Activated CD4-positive, alpha-beta T cell treated with anti-CD3 and anti-CD28 coated beads, Interleukin-10, Interleukin-2, amounts not matched to agents 100 ng/mL and 50 ng/mL, durations not matched to agents 16 hours and 8 hours (primary cell): ENCODE results near the gene CST6.

Source experiments
- DNase-seq: peaks from one replicate; pipeline ENCODE4 v3.0.0-alpha.2; 2020

The CST6 gene, protein sequence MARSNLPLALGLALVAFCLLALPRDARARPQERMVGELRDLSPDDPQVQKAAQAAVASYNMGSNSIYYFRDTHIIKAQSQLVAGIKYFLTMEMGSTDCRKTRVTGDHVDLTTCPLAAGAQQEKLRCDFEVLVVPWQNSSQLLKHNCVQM

DNA sequence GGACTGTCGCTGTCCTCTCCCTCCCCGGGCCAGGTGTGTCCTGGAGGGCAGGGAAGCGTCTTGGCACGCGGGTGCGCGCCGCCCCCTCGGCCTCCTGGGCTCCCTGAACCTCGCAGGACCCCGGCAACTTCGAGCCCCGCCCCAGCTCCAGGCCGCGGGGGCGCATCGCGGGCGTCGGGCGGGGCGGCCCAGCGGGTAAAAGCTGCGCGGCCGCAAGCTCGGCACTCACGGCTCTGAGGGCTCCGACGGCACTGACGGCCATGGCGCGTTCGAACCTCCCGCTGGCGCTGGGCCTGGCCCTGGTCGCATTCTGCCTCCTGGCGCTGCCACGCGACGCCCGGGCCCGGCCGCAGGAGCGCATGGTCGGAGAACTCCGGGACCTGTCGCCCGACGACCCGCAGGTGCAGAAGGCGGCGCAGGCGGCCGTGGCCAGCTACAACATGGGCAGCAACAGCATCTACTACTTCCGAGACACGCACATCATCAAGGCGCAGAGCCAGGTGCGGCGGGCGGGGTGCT is at the start of gene CST6:
Gene CST6 (plus strand): TSS at position 224 of the 519 bp plus-strand sequence. CDS start 37 bp downstream, at position 261.
- no peak for DNase-seq

DNA sequence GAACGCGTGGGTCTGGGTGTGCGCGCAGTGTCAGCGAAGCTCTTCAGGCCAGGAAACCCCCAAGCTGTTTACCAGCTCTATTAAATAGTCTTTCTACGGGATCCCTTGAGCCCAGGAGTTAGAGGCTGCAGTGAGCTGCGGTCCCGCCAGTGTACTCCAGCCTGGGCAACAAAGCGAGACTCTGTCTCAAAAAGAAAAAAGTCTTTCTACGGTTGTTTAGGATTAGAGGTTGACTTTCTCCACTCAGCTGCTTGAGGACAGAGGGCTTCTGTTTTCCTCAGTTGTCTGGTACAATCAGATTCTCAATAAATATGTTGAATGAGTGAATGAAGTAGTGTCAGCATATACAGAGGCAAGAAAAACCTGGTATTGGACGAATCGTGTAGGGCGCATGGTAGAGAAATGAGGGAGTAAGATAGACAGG is 49.7 kb upstream of the CST6 start:
- DNase-seq = no peak

GRCh38 chr11:65964906-65965305 is 46.9 kb upstream of the CST6 start:
- DNase-seq = no peak

- DNase-seq = no peak
Measured at GRCh38 chr11:65965986-65966762, 45.6 kb upstream of the CST6 start.

DNA sequence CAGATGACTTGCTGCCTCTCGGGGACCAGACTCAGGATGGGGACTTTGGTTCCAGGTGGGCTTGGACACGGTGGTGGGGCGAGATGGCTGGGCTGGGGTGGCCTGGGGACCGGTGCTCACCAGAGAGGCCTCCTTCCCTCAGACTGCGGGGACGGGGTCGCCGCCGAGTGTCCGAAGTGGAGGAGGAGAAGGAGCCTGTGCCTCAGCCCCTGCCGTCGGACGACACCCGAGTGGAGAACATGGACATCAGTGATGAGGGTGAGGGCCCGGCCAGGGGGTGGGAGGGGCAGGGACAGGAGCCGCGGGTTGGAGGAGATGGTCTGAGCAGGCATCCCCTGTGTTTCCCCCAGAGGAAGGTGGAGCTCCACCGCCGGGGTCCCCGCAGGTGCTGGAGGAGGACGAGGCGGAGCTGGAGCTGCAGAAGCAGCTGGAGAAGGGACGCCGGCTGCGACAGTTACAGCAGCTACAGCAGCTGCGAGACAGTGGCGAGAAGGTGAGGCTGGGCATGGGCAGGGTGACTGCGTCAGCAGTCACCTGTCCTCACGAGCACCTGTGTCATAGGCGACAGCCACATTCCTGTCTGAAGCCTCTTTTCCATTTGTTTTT is 44.4 kb upstream of the CST6 start:
- no peak for DNase-seq

GRCh38 chr11:65968600-65969482 is 43.0 kb upstream of the CST6 start:
- no peak for DNase-seq

DNA sequence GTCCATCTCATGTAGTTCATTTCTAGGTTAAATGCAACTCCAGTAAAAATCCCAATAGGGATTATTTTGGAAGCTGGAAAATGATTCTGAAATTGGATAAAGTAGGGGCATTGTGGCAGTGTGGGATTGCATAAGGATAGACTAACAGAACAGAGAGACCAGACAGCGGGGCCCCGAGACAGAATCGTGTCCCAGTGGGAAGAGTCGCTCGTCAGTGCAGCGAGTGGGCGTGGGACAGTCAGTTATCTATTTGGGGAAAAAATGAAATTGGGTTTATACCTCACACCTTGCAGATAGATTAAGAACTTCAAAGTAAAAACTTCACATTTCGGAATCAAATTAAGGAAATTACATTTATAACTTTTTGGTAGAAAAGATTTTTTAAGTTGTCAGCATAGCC is 39.7 kb upstream of the CST6 start:
- DNase-seq = no peak

DNA sequence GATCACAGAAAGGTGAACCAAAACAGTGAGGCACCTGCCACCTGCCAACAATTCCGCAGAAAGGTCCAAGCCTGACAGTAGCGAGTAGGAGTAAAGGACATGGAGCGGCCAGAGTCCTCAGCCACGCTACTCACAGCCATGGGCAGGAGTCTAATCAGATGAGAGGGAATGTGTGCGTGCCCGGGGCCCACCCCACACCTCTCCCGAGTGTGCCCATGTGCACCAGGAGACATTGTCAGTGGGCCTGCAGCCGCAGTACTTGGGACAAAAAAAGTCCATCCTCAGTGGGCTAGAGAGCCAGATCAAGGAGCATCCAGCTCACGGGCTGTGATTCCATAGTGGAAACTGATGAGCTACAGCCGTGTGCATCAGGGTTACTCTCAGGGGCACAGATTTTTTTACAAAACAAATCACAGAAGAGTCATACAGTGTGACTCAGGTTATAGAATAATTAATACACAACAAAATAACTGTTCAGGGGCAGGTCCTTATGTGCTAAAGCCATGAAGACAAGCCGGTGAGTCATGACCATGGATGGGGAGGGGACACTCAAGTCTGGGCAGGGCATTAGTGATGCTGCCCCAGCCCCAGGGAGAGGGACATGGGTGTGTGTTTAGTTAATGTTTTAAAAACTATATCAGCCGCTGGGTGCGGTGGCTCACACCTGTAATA is 38.2 kb upstream of the CST6 start:
- DNase-seq = no peak

DNA sequence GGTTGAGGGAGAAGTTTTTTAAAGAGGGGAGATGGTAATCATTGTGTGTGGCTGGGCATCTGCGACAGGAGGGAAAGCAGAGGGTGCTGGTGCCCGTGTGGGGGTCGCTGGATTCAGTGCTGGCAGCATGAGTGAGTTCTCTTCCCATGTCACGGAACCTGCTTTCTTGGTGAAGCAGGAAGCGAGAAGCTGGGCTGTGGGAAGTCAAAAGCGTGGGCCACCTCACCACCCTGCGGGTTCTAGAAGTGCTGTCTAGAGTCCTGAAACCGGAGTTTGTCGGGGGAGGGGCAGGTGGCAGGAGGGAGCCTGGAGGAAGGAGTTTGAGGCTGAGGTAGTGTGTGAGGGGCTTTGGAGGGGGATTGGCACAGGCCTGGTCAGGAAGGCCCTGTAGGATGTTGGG is 36.0 kb upstream of the CST6 start:
- no peak for DNase-seq

DNA sequence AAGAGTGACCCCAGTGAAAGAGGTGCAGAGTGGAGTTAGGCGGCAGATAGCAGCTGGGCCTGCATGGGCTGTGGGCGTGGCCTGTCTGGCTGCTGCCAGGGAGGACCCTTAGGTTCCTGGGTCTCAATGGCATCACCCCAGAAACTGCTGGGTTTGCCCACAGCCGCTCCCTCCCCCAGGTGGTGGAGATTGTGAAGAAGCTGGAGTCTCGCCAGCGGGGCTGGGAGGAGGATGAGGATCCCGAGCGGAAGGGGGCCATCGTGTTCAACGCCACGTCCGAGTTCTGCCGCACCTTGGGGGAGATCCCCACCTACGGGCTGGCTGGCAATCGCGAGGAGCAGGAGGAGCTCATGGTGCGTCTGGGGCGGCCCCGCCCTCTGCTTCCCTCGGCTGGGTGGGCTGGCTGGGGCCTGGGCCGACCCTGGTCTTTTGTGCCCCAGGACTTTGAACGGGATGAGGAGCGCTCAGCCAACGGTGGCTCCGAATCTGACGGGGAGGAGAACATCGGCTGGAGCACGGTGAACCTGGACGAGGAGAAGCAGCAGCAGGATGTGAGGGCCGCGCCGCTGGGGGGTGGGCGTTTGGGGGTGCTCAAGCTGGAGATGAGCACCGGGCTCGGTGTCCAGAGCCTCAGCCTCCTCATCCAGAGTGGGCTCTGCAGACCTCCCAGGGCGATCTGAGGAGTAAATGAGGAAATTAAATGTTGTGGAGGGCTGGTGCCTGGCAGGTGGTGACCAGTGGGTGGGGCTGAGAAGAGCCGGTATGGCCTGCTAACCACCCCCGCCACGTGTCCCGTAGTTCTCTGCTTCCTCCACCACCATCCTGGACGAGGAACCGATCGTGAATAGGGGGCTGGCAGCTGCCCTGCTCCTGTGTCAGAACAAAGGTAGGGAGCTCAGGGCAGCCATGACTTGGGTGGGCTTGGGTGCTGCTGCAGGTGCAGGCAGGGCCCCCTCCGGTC is 35.3 kb upstream of the CST6 start:
- DNase-seq = no peak

GRCh38 chr11:65977621-65978390 is 34.0 kb upstream of the CST6 start:
- DNase-seq = no peak

- DNase-seq = no peak
Measured at GRCh38 chr11:65978391-65979238, 33.2 kb upstream of the CST6 start.

DNA sequence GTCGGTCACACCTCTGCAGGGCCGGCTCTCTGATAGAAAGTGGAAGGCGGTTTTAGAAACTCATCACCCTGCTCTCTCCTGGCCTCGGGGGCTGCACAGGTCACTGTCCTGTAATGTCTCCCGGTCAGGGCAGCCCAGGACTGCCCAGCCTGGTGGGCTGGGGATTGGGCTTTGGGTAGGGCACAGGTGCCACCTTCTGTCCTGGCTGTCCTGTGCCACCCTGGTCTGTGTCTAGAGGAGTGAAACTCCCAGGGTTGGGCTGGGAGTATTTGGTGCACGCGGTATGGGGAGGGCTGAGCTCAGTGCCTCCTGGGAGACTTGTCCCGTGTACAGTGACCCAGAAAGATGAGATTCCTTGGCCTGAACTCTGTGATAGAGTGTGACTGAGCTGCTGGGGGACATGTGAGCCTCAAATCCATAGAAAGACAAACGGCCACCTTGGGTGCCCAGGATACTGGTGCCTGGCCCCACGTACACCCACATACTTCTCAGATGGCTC is 32.5 kb upstream of the CST6 start:
- DNase-seq = no peak

GRCh38 chr11:65981101-65981740 is 30.6 kb upstream of the CST6 start:
- DNase-seq = no peak

- DNase-seq = no peak
Measured at GRCh38 chr11:65981972-65982823, 29.6 kb upstream of the CST6 start.

GRCh38 chr11:65982824-65983588 is 28.8 kb upstream of the CST6 start:
- no peak for DNase-seq

GRCh38 chr11:65983589-65983987 is 28.2 kb upstream of the CST6 start:
- DNase-seq = no peak
